GM23338 (cell line): ENCODE data around the gene TBRG4. TPM values are rescaled to one million over a fixed set of nuclear protein-coding genes. Genes with fewer than 3 reads are reported as not detected.

ENCODE experiments used
- ATAC-seq: fragments of 200-7000 bp; cut with Tn5 transposase; 3 replicates; pipeline ENCODE4 v1.9.1; 2020
- DNase-seq: peaks from one replicate; pipeline ENCODE4 v3.0.0-alpha.2; 2015; ENCODE audit warnings: low spot score
- H2AFZ ChIP-seq: fragments of 200-600 bp; sonication (generic); 2 replicates; pipeline ENCODE4 v1.8.0; 2016; ENCODE audit warnings: antibody characterized with exemption, mild to moderate bottlenecking, moderate library complexity
- H3F3A ChIP-seq: fragments of 200-600 bp; sonication (generic); replicated peaks from 2 replicates; pipeline ENCODE4 v1.8.0; 2017; ENCODE audit warnings: antibody characterized with exemption, mixed run types, low read depth
- H3K27ac ChIP-seq: fragments of 200-600 bp; sonication (generic); 2 replicates; pipeline ENCODE4 v1.6.1; 2016; ENCODE audit warnings: low read depth
- H3K27me3 ChIP-seq: fragments of 200-600 bp; sonication (generic); 2 replicates; pipeline ENCODE4 v1.8.0; 2016; ENCODE audit warnings: mild to moderate bottlenecking, mixed run types, moderate library complexity; ENCODE audit not compliant: insufficient read depth
- H3K36me3 ChIP-seq: fragments of 200-600 bp; sonication (generic); 2 replicates; pipeline ENCODE4 v1.8.0; 2016; ENCODE audit warnings: mild to moderate bottlenecking; ENCODE audit not compliant: insufficient read depth
- H3K4me1 ChIP-seq: fragments of 200-600 bp; sonication (generic); 2 replicates; pipeline ENCODE4 v1.8.0; 2016; ENCODE audit warnings: mild to moderate bottlenecking, moderate library complexity; ENCODE audit not compliant: insufficient read depth
- H3K4me2 ChIP-seq: fragments of 200-600 bp; sonication (generic); 2 replicates; pipeline ENCODE4 v1.7.1; 2017; ENCODE audit warnings: mixed run types
- H3K4me3 ChIP-seq: fragments of 200-600 bp; sonication (generic); 2 replicates; pipeline ENCODE4 v1.6.1; 2016; ENCODE audit warnings: mixed run types
- H3K79me2 ChIP-seq: fragments of 200-600 bp; sonication (generic); replicated peaks from 2 replicates; pipeline ENCODE4 v1.8.0; 2017; ENCODE audit warnings: mild to moderate bottlenecking; ENCODE audit not compliant: insufficient read depth
- H3K9me2 ChIP-seq: fragments of 200-600 bp; sonication (generic); 2 replicates; pipeline ENCODE4 v1.8.0; 2017; ENCODE audit not compliant: insufficient read depth
- H4K20me1 ChIP-seq: fragments of 200-600 bp; sonication (generic); replicated peaks from 2 replicates; pipeline ENCODE4 v1.8.0; 2017; ENCODE audit warnings: mild to moderate bottlenecking; ENCODE audit not compliant: insufficient read depth
- H3K27ac Mint-ChIP-seq: 2 replicates; pipeline ENCODE4 v1.8.0; 2020; ENCODE audit warnings: inconsistent platforms, mild to moderate bottlenecking, moderate library complexity, mixed read lengths
- H3K27me3 Mint-ChIP-seq: 3 replicates; pipeline ENCODE4 v1.8.0; 2022; ENCODE audit warnings: low read depth, mild to moderate bottlenecking, moderate library complexity, mixed read lengths, inconsistent platforms; ENCODE audit not compliant: insufficient read depth, poor library complexity
- H3K36me3 Mint-ChIP-seq: 3 replicates; pipeline ENCODE4 v1.8.0; 2021; ENCODE audit warnings: low read depth, mild to moderate bottlenecking, inconsistent platforms, moderate library complexity, mixed read lengths
- H3K4me1 Mint-ChIP-seq: 3 replicates; pipeline ENCODE4 v1.8.0; 2020; ENCODE audit warnings: mild to moderate bottlenecking, inconsistent platforms, mixed read lengths
- H3K4me3 Mint-ChIP-seq: 3 replicates; pipeline ENCODE4 v1.8.0; 2021; ENCODE audit warnings: moderate library complexity, mild to moderate bottlenecking, inconsistent platforms, mixed read lengths
- H3K9me3 Mint-ChIP-seq: 3 replicates; pipeline ENCODE4 v1.8.0; 2020; ENCODE audit warnings: moderate library complexity, mild to moderate bottlenecking, inconsistent platforms, mixed read lengths
- CREB1 ChIP-seq: fragments of 250-450 bp; sonication (Bioruptor Pico); IDR thresholded peaks from 2 replicates; pipeline ENCODE4 v1.5.0; 2020; ENCODE audit warnings: low read depth, mild to moderate bottlenecking, moderate library complexity
- CTCF ChIP-seq, 2 experiments: fragments of 200-600 bp in 1 of 2; sonication (generic) in 1 of 2; conservative IDR thresholded peaks; 2 replicates each; pipeline versions ENCODE4 v1.5.1 to v1.6.1; 2016 to 2017; ENCODE audit warnings: antibody characterized with exemption in 2 of 2, low read depth in 2 of 2, mild to moderate bottlenecking in 2 of 2, moderate library complexity in 1 of 2
- ETS1 ChIP-seq: IDR thresholded peaks from 2 replicates; pipeline ENCODE4 v1.6.1; 2016; ENCODE audit warnings: antibody characterized with exemption
- EZH2 ChIP-seq: fragments of 200-600 bp; sonication (generic); IDR thresholded peaks from one replicate; pipeline ENCODE4 v1.8.0; 2017; ENCODE audit warnings: antibody characterized with exemption, mild to moderate bottlenecking, low read depth; ENCODE audit not compliant: unreplicated experiment
- EZH2phosphoT487 ChIP-seq: fragments of 200-600 bp; sonication (generic); IDR thresholded peaks from one replicate; pipeline ENCODE4 v1.8.1; 2018; ENCODE audit warnings: antibody characterized with exemption; ENCODE audit not compliant: unreplicated experiment
- JUNB ChIP-seq: IDR thresholded peaks from one replicate; pipeline ENCODE4 v1.6.1; 2016; ENCODE audit warnings: antibody characterized with exemption; ENCODE audit not compliant: unreplicated experiment
- POLR2AphosphoS5 ChIP-seq: IDR thresholded peaks from 2 replicates; pipeline ENCODE4 v1.6.1; 2016; ENCODE audit warnings: antibody characterized with exemption, low read depth
- STAT1 ChIP-seq: IDR thresholded peaks from one replicate; pipeline ENCODE4 v1.6.1; 2016; ENCODE audit warnings: antibody characterized with exemption; ENCODE audit not compliant: unreplicated experiment
- ZNF331 ChIP-seq: fragments of 250-450 bp; sonication (Bioruptor Pico); IDR thresholded peaks from 2 replicates; pipeline ENCODE4 v1.5.0; 2020; ENCODE audit warnings: low read depth, mild to moderate bottlenecking, moderate library complexity
- polyA plus RNA-seq: library from polyadenylated mRNA; unstranded; fragments of >200 nt; fragmentation: Nextera tagmentation; extraction: Ambion mirVana; gene quantifications from 2 replicates; pipeline ENCODE4 v1.2.1, GENCODE V29; 2016
- total RNA-seq: library from RNA; depleted of rRNA; stranded (reverse); fragments of >200 nt; shearing (Covaris generic); gene quantifications from 2 replicates; pipeline ENCODE4 v1.2.3, GENCODE V29; 2014
- TF ChIP-seq, protein P1 (sequence below): fragments of 250-450 bp; sonication (Bioruptor Pico); IDR thresholded peaks from 2 replicates; pipeline ENCODE4 v1.5.0; 2020; ENCODE audit warnings: mild to moderate bottlenecking, moderate library complexity

TBRG4 gene
- total and polyA plus RNA-seq, 2 experiments from 2014 or later: 72.5 to 162 TPM

DNA sequence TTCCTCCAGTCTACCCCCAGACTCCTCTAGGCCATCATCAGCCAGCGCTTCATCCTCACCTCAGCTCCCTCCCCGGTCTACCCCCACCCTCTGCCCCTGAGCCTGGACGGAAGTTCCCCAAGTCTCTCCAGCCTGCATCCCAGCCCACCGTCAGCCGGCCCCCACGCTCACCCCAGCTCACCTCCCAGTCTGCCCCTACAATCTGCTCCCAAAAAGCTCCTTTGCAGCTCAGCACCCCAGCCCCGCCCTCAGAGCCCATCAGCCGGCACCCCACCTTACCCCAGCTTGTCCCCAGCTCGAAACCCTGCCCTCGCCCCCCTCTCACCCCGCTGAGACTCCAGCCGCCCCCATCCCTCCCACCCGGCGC is 45.8 kb upstream of the TBRG4 start (continued):
- no peak for TF ChIP-seq CTCF (conservative IDR thresholded peaks at IDR 0.05; ENCODE audit: low read depth in 2 of 2)
- TF ChIP-seq POLR2AphosphoS5: no peak
- TF ChIP-seq CREB1 (CRISPR knock-in tag): no peak
- no peak for TF ChIP-seq EZH2
- TF ChIP-seq JUNB: no peak

DNA sequence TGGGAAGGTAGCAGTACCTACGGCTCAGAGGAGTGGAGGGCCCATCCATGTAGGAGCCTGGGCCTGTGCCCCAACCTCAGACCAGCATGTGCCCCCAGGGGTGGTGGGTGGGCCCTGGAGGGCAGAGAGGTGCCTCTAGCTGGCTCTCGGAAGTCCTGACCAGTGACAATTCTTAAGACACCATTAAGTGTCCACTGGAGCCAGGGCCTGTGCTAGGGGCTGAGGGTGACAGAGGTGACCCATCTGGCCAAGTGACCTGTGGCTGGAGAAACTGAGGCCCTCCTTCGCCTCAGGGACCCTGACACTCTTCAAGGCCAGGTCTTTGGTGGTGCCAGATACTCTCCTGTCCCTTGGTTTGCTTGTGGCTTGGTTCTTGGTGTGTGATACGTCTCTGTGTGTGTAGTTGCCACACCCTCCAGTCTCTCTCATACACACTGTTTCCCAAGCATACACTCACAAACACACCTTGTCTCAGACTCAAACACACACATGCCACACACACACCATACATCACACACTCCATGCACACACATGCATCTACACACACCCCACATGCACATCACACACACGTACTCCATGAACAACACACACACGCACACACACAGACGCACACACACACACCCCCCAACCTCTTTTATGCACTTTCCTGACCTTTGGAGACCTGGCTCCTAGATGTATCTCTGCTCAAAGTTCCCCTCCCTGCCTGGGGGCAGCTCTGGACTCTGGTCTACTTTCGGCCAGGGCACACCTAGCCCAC is 45.2 kb upstream of the TBRG4 start:
- peak overlapping the region; percentile 80 for H3K4me3 Mint-ChIP-seq
- DNase-seq (no peak), ATAC-seq (no peak)
- TF ChIP-seq, protein P1, sequence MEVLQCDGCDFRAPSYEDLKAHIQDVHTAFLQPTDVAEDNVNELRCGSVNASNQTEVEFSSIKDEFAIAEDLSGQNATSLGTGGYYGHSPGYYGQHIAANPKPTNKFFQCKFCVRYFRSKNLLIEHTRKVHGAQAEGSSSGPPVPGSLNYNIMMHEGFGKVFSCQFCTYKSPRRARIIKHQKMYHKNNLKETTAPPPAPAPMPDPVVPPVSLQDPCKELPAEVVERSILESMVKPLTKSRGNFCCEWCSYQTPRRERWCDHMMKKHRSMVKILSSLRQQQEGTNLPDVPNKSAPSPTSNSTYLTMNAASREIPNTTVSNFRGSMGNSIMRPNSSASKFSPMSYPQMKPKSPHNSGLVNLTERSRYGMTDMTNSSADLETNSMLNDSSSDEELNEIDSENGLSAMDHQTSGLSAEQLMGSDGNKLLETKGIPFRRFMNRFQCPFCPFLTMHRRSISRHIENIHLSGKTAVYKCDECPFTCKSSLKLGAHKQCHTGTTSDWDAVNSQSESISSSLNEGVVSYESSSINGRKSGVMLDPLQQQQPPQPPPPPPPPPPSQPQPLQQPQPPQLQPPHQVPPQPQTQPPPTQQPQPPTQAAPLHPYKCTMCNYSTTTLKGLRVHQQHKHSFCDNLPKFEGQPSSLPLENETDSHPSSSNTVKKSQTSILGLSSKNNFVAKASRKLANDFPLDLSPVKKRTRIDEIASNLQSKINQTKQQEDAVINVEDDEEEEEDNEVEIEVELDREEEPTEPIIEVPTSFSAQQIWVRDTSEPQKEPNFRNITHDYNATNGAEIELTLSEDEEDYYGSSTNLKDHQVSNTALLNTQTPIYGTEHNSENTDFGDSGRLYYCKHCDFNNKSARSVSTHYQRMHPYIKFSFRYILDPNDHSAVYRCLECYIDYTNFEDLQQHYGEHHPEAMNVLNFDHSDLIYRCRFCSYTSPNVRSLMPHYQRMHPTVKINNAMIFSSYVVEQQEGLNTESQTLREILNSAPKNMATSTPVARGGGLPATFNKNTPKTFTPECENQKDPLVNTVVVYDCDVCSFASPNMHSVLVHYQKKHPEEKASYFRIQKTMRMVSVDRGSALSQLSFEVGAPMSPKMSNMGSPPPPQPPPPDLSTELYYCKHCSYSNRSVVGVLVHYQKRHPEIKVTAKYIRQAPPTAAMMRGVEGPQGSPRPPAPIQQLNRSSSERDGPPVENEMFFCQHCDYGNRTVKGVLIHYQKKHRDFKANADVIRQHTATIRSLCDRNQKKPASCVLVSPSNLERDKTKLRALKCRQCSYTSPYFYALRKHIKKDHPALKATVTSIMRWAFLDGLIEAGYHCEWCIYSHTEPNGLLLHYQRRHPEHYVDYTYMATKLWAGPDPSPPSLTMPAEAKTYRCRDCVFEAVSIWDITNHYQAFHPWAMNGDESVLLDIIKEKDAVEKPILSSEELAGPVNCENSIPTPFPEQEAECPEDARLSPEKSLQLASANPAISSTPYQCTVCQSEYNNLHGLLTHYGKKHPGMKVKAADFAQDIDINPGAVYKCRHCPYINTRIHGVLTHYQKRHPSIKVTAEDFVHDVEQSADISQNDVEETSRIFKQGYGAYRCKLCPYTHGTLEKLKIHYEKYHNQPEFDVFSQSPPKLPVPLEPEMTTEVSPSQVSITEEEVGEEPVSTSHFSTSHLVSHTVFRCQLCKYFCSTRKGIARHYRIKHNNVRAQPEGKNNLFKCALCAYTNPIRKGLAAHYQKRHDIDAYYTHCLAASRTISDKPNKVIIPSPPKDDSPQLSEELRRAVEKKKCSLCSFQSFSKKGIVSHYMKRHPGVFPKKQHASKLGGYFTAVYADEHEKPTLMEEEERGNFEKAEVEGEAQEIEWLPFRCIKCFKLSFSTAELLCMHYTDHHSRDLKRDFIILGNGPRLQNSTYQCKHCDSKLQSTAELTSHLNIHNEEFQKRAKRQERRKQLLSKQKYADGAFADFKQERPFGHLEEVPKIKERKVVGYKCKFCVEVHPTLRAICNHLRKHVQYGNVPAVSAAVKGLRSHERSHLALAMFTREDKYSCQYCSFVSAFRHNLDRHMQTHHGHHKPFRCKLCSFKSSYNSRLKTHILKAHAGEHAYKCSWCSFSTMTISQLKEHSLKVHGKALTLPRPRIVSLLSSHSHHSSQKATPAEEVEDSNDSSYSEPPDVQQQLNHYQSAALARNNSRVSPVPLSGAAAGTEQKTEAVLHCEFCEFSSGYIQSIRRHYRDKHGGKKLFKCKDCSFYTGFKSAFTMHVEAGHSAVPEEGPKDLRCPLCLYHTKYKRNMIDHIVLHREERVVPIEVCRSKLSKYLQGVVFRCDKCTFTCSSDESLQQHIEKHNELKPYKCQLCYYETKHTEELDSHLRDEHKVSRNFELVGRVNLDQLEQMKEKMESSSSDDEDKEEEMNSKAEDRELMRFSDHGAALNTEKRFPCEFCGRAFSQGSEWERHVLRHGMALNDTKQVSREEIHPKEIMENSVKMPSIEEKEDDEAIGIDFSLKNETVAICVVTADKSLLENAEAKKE (CRISPR knock-in tag): no peak
- no peak for TF ChIP-seq JUNB
- no peak for TF ChIP-seq ETS1
- no peak for TF ChIP-seq CREB1 (CRISPR knock-in tag)
- no peak for TF ChIP-seq ZNF331 (CRISPR knock-in tag)
- TF ChIP-seq EZH2: no peak
- TF ChIP-seq STAT1: no peak
- no peak for TF ChIP-seq EZH2phosphoT487
- H3K36me3 Mint-ChIP-seq: no peaks in the 10 kb centered on the region
- Histone ChIP-seq H3K9me2 (0 out of 2 replicates have a peak, but pooled peaks cover 3% of the 10 kb centered on the region), H3K4me2 (peak overlapping the region; percentile 84), H3K4me1 (peaks cover 3% of the 10 kb centered on the region; the same call in 1 of the 2 replicates), H3F3A (no peaks in the 10 kb centered on the region), H3K79me2 (no peaks in the 10 kb centered on the region), H3K27me3 (peaks cover 14% of the 10 kb centered on the region), H3K36me3 (no peaks in the 10 kb centered on the region), H3K4me3 (peak overlapping the region; percentile 72), H4K20me1 (no peaks in the 10 kb centered on the region), H2AFZ (peak overlapping the region; percentile 96), H3K27ac (no peak overlapping the region)
- H3K27me3 Mint-ChIP-seq: peaks cover 31% of the 10 kb centered on the region
- 0 out of 3 replicates have a peak, but pooled peaks cover 2% of the 10 kb centered on the region for H3K9me3 Mint-ChIP-seq
- H3K4me1 Mint-ChIP-seq: peaks cover 11% of the 10 kb centered on the region
- no peak overlapping the region for H3K27ac Mint-ChIP-seq
